NT2/D1 (cell line): ENCODE data around the gene IL17B.

Source experiments
- SUZ12 ChIP-seq: IDR thresholded peaks from 2 replicates; pipeline ENCODE4 v1.6.1; 2011; ENCODE audit not compliant: insufficient read length, insufficient read depth; ENCODE audit errors: extremely low read depth
- ZNF274 ChIP-seq: IDR thresholded peaks from 2 replicates; pipeline ENCODE4 v1.6.1; 2011; ENCODE audit warnings: mild to moderate bottlenecking, low read depth, low read length

DNA sequence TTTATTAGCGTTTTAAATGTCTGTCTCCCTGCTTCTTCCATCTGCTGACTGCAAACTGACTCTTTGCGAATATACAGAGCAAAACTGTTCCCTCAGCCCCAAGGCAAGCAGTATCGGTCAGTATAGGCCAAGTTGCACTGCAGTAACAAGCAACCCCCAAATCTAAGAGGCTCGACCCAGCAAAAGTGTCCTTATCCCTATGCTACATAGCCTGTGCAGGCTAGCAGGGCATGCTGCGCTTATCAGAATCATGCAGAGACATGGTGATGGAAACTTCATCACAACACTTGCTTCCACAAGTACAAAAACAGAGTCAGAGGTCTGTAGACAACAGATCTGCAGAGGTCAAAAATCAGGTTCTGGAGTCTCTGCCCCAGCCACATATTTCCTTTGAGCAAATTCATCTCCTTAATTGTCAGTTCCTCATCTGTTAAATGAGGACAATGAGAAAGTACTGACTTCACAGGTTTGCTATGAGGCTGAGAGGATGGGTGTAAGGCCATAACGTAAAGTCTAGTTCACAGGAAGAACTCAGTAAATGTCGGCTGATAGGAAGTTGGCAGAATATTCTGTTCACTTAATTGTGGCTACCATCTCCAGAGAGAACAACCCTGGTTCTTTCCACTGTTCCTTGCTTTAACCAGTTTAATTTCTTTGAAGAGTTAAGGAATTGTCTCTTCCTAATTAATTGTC, 9.6 kb upstream of the IL17B start:
- TF ChIP-seq SUZ12 (no peak), ZNF274 (no peak)
